Transverse colon (tissue), 4 donors: ENCODE data around the gene ZDHHC14. TPM values are rescaled to one million over a fixed set of nuclear protein-coding genes. Genes with fewer than 3 reads are reported as not detected.
"Not testable (repeated sequence)": the region's sequence is repeated elsewhere in the genome, so short reads cannot be mapped to it uniquely, and the experiment has no call there.

Source experiments
- DNase-seq: peaks from one replicate; pipeline ENCODE4 v3.0.0-alpha.2; 2019
- H3K27ac ChIP-seq, 4 donors: fragments of 200-600 bp; sonication (generic); 2 replicates each; pipeline ENCODE4 v1.5.1; 2016 to 2018; ENCODE audit warnings: inconsistent platforms in 4 of 4
- H3K27me3 ChIP-seq: fragments of 200-600 bp; sonication (generic); 2 replicates; pipeline ENCODE4 v1.5.1; 2017; ENCODE audit warnings: inconsistent platforms
- H3K36me3 ChIP-seq, 4 donors: fragments of 200-600 bp; sonication (generic); 2 replicates each; pipeline ENCODE4 v1.5.1; 2017 to 2019; ENCODE audit warnings: inconsistent platforms in 4 of 4
- H3K4me1 ChIP-seq, 4 donors: fragments of 200-600 bp; sonication (generic); 2 replicates each; pipeline ENCODE4 v1.5.1; 2017 to 2020; ENCODE audit warnings: inconsistent platforms in 4 of 4
- H3K4me3 ChIP-seq, 4 donors: fragments of 200-600 bp; sonication (generic); 1 replicate in 1 of 4; 2 replicates in 3 of 4; pipeline versions ENCODE4 v1.5.1 to v1.6.1; 2017 to 2019; ENCODE audit warnings: inconsistent platforms in 4 of 4
- H3K9me3 ChIP-seq, 2 donors: fragments of 200-600 bp; sonication (generic); 2 replicates each; pipeline ENCODE4 v1.5.1; 2017 to 2019; ENCODE audit warnings: inconsistent platforms in 2 of 2
- CTCF ChIP-seq, 5 experiments: fragments of 200-600 bp in 3 of 5; fragments of 450-650 bp in 2 of 5; sonication (generic) in 3 of 5; IDR thresholded peaks; 1 replicate in 2 of 5; 2 replicates in 3 of 5; pipeline ENCODE4 v1.5.1; 2016 to 2017; ENCODE audit warnings: antibody characterized with exemption in 5 of 5, inconsistent platforms in 3 of 5, mild to moderate bottlenecking in 2 of 5, moderate library complexity in 1 of 5
- EP300 ChIP-seq: sonication (generic); formaldehyde crosslinking; IDR thresholded peaks from one replicate; pipeline ENCODE4 v1.6.1; 2017; ENCODE audit warnings: antibody characterized with exemption, low read depth
- POLR2A ChIP-seq: fragments of 450-650 bp; IDR thresholded peaks from one replicate; pipeline ENCODE4 v1.6.1; 2016; ENCODE audit warnings: antibody characterized with exemption, mild to moderate bottlenecking, moderate library complexity
- POLR2AphosphoS5 ChIP-seq, 3 donors: sonication (generic); formaldehyde crosslinking; IDR thresholded peaks; one replicate each; pipeline ENCODE4 v1.6.1; 2016; ENCODE audit warnings: antibody characterized with exemption in 3 of 3
- WGBS, 2 donors: methylation state at CpG; one replicate each; pipeline ENCODE4 v1.1.5; 2018; ENCODE audit warnings: low coverage in 1 of 2; 5-methylcytosine and 5-hydroxymethylcytosine counted together
- in situ Hi-C, 4 donors: fragments of 200-750 bp; cut with MboI; loops; one replicate each; pipeline versions ENCODE4 v1.15.0 to v1.15.1; 2017; ENCODE audit warnings: low sequenced_read_pairs in 3 of 4, low pct_ligation_motif_present in 1 of 4, low pct_unique_long_range_greater_than_20kb in 1 of 4
- intact Hi-C: fragments of 100-400 bp; cut with DNase I; formaldehyde crosslinking; loops from one replicate; pipeline ENCODE4 v1.15.1; 2023; ENCODE audit warnings: low total_unique reads
- total RNA-seq, 4 donors: library from RNA; depleted of rRNA; stranded (reverse); fragments of >200 nt; gene quantifications; one replicate each; pipeline ENCODE4 v1.1.0, GENCODE V29; 2016

The ZDHHC14 gene
- total RNA-seq, 4 donors from 2014 or later, result 10.2 to 16.5 (median 12.5) TPM

DNA sequence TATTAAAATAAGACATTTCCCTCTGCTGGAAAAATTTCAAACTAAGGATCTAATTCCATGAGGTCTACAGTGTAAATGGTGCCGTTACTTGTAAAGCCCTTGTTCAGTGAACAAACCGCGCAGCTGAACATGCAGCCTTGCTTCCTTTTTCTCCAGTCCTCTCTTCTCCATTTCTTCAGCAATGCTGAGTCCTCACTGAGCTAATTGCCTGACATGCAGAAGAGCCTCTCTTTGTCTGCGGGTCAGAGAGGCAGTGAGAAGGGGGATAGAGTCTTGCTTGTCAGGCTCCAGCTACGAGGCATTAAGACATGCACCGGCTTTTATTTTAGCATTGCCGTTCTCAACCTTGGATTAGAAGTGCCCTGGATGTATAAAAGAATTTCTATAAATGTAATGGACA is 25.7 kb downstream of the ZDHHC14 start:
- intact Hi-C loops (no loop called here), in situ Hi-C loops (no loop called here)
- no peak for DNase-seq
- TF ChIP-seq CTCF (IDR thresholded peaks at IDR 0.05) (no peak), POLR2AphosphoS5 (IDR thresholded peaks at IDR 0.05) (no peak), EP300 (no peak), POLR2A (no peak)
- H3K27ac ChIP-seq, result no peak overlapping the region
- no peaks in the 10 kb centered on the region for H3K36me3 ChIP-seq
- H3K9me3 ChIP-seq, result no peaks in the 10 kb centered on the region
- no peak overlapping the region for H3K4me3 ChIP-seq
- H3K27me3 ChIP-seq, result no peaks in the 10 kb centered on the region
- 93 to 94% methylated on average over 7 of the region's 7 CpGs for WGBS, 2 donors
- H3K4me1 ChIP-seq, result no peaks in the 10 kb centered on the region

- H3K4me1 ChIP-seq, result no peaks in the 10 kb centered on the region
- no peaks in the 10 kb centered on the region for H3K27me3 ChIP-seq
- TF ChIP-seq CTCF (IDR thresholded peaks at IDR 0.05) (no peak), POLR2AphosphoS5 (IDR thresholded peaks at IDR 0.05) (no peak), POLR2A (no peak), EP300 (no peak)
- no peak overlapping the region for H3K4me3 ChIP-seq
- H3K9me3 ChIP-seq, result no peaks in the 10 kb centered on the region
- no peak for DNase-seq
- WGBS, 2 donors, result 80 to 81% methylated on average over 3 of the region's 3 CpGs
- intact Hi-C loops, result no loop called here
- no peaks in the 10 kb centered on the region for H3K36me3 ChIP-seq
- in situ Hi-C loops, result no loop called here
- H3K27ac ChIP-seq, result no peak overlapping the region
Measured at GRCh38 chr6:157407646-157408045, 26.7 kb downstream of the ZDHHC14 start.

GRCh38 chr6:157408427-157408826 is 27.4 kb downstream of the ZDHHC14 start:
- WGBS, 2 donors, result 86 to 95% methylated on average over 5 of the region's 5 CpGs

DNA sequence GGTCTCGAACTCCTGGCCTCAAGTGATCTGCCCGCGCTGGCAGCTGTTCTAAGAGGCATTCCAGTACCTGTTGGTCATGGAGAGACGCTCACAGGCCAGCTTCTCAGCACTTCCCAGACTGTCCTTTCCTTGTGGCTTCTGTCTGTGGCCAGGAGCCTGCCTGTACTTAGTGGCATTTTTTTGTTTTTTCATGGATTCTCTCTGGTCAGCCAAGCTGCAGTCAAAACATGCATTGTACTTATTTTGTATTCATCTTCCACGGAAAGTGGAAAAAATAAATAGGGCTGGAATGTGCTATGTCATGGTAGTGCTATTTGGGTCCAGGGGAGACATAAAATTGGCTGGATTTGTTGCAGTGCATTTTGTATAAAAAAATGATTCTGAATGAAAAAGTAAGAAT is 29.1 kb downstream of the ZDHHC14 start:
- 93 to 96% methylated on average over 4 to 5 of the region's 5 CpGs for WGBS, 2 donors
- no peak for DNase-seq
- intact Hi-C loops, result no loop called here

More at GRCh38 chr6:157408427-157408826, 27.4 kb downstream of the ZDHHC14 start:
- H3K4me3 ChIP-seq, DNase-seq, H3K27ac ChIP-seq, in situ Hi-C loops, H3K9me3 ChIP-seq, H3K36me3 ChIP-seq, H3K27me3 ChIP-seq, H3K4me1 ChIP-seq, intact Hi-C loops: not testable (repeated sequence)

More for the DNA sequence above, 29.1 kb downstream of the ZDHHC14 start:
- H3K4me3 ChIP-seq, result no peak overlapping the region
- H3K9me3 ChIP-seq, result no peaks in the 10 kb centered on the region
- in situ Hi-C loops, result no loop called here
- no peaks in the 10 kb centered on the region for H3K27me3 ChIP-seq
- no peaks in the 10 kb centered on the region for H3K4me1 ChIP-seq
- TF ChIP-seq POLR2A, result no peak
- TF ChIP-seq EP300, result no peak
- TF ChIP-seq CTCF (IDR thresholded peaks at IDR 0.05), result no peak
- TF ChIP-seq POLR2AphosphoS5 (IDR thresholded peaks at IDR 0.05), result no peak
- H3K36me3 ChIP-seq, result no peaks in the 10 kb centered on the region
- H3K27ac ChIP-seq, result no peak overlapping the region
